ENCODE measurements around the gene RYK. TPM values are rescaled to one million over a fixed set of nuclear protein-coding genes. Genes with fewer than 3 reads are reported as not detected.
"Not testable (repeated sequence)": the region's sequence is repeated elsewhere in the genome, so short reads cannot be mapped to it uniquely, and the experiment has no call there.

Gene RYK
- total RNA-seq, 2 experiments from 2014 or later, result 18.7 to 21.0 TPM

GRCh38 chr3:134276086-134276485, 25.4 kb upstream of the RYK start:
- H3K27ac Mint-ChIP-seq, result no peak overlapping the region
- H3K27me3 Mint-ChIP-seq, result peaks cover 53% of the 10 kb centered on the region
- no peaks in the 10 kb centered on the region for H3K36me3 Mint-ChIP-seq
- no peaks in the 10 kb centered on the region for H3K4me1 Mint-ChIP-seq
- H3K4me3 Mint-ChIP-seq, result no peak overlapping the region
- DNase-seq, result no peak
- peaks cover 2% of the 10 kb centered on the region for H3K9me3 Mint-ChIP-seq

GRCh38 chr3:134275110-134275509, 24.5 kb upstream of the RYK start:
- H3K27ac Mint-ChIP-seq, DNase-seq, H3K36me3 Mint-ChIP-seq, H3K9me3 Mint-ChIP-seq, H3K4me3 Mint-ChIP-seq, H3K4me1 Mint-ChIP-seq: not testable (repeated sequence)
- H3K27me3 Mint-ChIP-seq, result peaks cover 55% of the 10 kb centered on the region

GRCh38 chr3:134274571-134274970, 23.9 kb upstream of the RYK start:
- Mint-ChIP-seq H3K9me3 (peaks cover 2% of the 10 kb centered on the region), H3K27ac (no peak overlapping the region), H3K36me3 (no peaks in the 10 kb centered on the region), H3K4me1 (no peaks in the 10 kb centered on the region), H3K27me3 (peaks cover 51% of the 10 kb centered on the region), H3K4me3 (no peak overlapping the region)
- no peak for DNase-seq

- H3K36me3 Mint-ChIP-seq, result no peaks in the 10 kb centered on the region
- H3K4me3 Mint-ChIP-seq, result no peak overlapping the region
- H3K4me1 Mint-ChIP-seq, result peaks cover 1% of the 10 kb centered on the region
- DNase-seq, result no peak
- H3K27me3 Mint-ChIP-seq, result peaks cover 64% of the 10 kb centered on the region
- no peaks in the 10 kb centered on the region for H3K9me3 Mint-ChIP-seq
- H3K27ac Mint-ChIP-seq, result no peak overlapping the region
Observed at GRCh38 chr3:134267996-134268395, 17.3 kb upstream of the RYK start.

- H3K27me3 Mint-ChIP-seq, result peaks cover 59% of the 10 kb centered on the region
- no peak overlapping the region for H3K4me3 Mint-ChIP-seq
Observed at GRCh38 chr3:134260987-134261386, 10.3 kb upstream of the RYK start.

GRCh38 chr3:134258761-134259347, 8.2 kb upstream of the RYK start:
- Mint-ChIP-seq H3K4me1 (peaks cover 31% of the 10 kb centered on the region), H3K36me3 (no peaks in the 10 kb centered on the region), H3K9me3 (no peaks in the 10 kb centered on the region), H3K4me3 (no peak overlapping the region), H3K27me3 (peaks cover 54% of the 10 kb centered on the region), H3K27ac (peak overlapping the region; percentile 1)
- no peak for DNase-seq

More at GRCh38 chr3:134260987-134261386, 10.3 kb upstream of the RYK start:
- H3K27ac Mint-ChIP-seq, result no peak overlapping the region
- H3K9me3 Mint-ChIP-seq, result no peaks in the 10 kb centered on the region
- H3K4me1 Mint-ChIP-seq, result peaks cover 18% of the 10 kb centered on the region
- no peaks in the 10 kb centered on the region for H3K36me3 Mint-ChIP-seq
- no peak for DNase-seq

- no peaks in the 10 kb centered on the region for H3K36me3 Mint-ChIP-seq
- peaks cover 37% of the 10 kb centered on the region for H3K4me1 Mint-ChIP-seq
- H3K9me3 Mint-ChIP-seq, result no peaks in the 10 kb centered on the region
- peaks cover 37% of the 10 kb centered on the region for H3K27me3 Mint-ChIP-seq
- no peak for DNase-seq
- no peak overlapping the region for H3K4me3 Mint-ChIP-seq
- no peak overlapping the region for H3K27ac Mint-ChIP-seq
Observed at GRCh38 chr3:134255404-134255803, 4.7 kb upstream of the RYK start.

- no peak for DNase-seq
- Mint-ChIP-seq H3K4me3 (peak overlapping the region; percentile 3), H3K4me1 (peaks cover 46% of the 10 kb centered on the region), H3K27ac (peak overlapping the region; percentile 18), H3K9me3 (no peaks in the 10 kb centered on the region), H3K27me3 (peaks cover 27% of the 10 kb centered on the region), H3K36me3 (peaks cover 2% of the 10 kb centered on the region)
Observed at GRCh38 chr3:134253475-134254226, 3.0 kb upstream of the RYK start.

GRCh38 chr3:134252766-134253165, 2.1 kb upstream of the RYK start:
- Mint-ChIP-seq H3K4me3 (no peak overlapping the region), H3K36me3 (peaks cover 8% of the 10 kb centered on the region), H3K4me1 (peaks cover 54% of the 10 kb centered on the region), H3K9me3 (no peaks in the 10 kb centered on the region), H3K27ac (no peak overlapping the region), H3K27me3 (peaks cover 26% of the 10 kb centered on the region)
- no peak for DNase-seq

- Mint-ChIP-seq H3K36me3 (peaks cover 11% of the 10 kb centered on the region), H3K4me1 (peaks cover 57% of the 10 kb centered on the region), H3K4me3 (peak overlapping the region; percentile 47), H3K9me3 (peaks cover 3% of the 10 kb centered on the region), H3K27me3 (peaks cover 19% of the 10 kb centered on the region), H3K27ac (peak overlapping the region; percentile 66)
- DNase-seq, result no peak
Observed at GRCh38 chr3:134251731-134252391, 1.2 kb upstream of the RYK start.

- H3K9me3 Mint-ChIP-seq, result peaks cover 6% of the 10 kb centered on the region
- H3K4me1 Mint-ChIP-seq, result peaks cover 57% of the 10 kb centered on the region
- H3K27me3 Mint-ChIP-seq, result peaks cover 7% of the 10 kb centered on the region
- DNase-seq, result peak; percentile 61
- peak overlapping the region; percentile 84 for H3K4me3 Mint-ChIP-seq
- peak overlapping the region; percentile 88 for H3K27ac Mint-ChIP-seq
- peaks cover 24% of the 10 kb centered on the region for H3K36me3 Mint-ChIP-seq
Observed at GRCh38 chr3:134249935-134250716, 533 bp downstream of the RYK start.

GRCh38 chr3:134249296-134249841, 1.3 kb downstream of the RYK start:
- H3K4me3 Mint-ChIP-seq, result peak overlapping the region; percentile 84
- peaks cover 61% of the 10 kb centered on the region for H3K4me1 Mint-ChIP-seq
- H3K36me3 Mint-ChIP-seq, result peaks cover 29% of the 10 kb centered on the region

GRCh38 chr3:134244921-134245320, 5.7 kb downstream of the RYK start:
- Mint-ChIP-seq H3K27me3 (no peaks in the 10 kb centered on the region), H3K9me3 (peaks cover 6% of the 10 kb centered on the region), H3K4me1 (peaks cover 71% of the 10 kb centered on the region), H3K27ac (no peak overlapping the region), H3K4me3 (no peak overlapping the region), H3K36me3 (peaks cover 38% of the 10 kb centered on the region)
- no peak for DNase-seq

More at GRCh38 chr3:134249296-134249841, 1.3 kb downstream of the RYK start:
- Mint-ChIP-seq H3K9me3 (peaks cover 6% of the 10 kb centered on the region), H3K27me3 (peaks cover 2% of the 10 kb centered on the region), H3K27ac (peak overlapping the region; percentile 88)
- no peak for DNase-seq

GRCh38 chr3:134242649-134243617, 7.7 kb downstream of the RYK start:
- H3K27me3 Mint-ChIP-seq, result no peaks in the 10 kb centered on the region

More at GRCh38 chr3:134242649-134243617, 7.7 kb downstream of the RYK start:
- Mint-ChIP-seq H3K4me3 (no peak overlapping the region), H3K36me3 (peaks cover 31% of the 10 kb centered on the region), H3K9me3 (peaks cover 6% of the 10 kb centered on the region), H3K4me1 (peaks cover 74% of the 10 kb centered on the region), H3K27ac (no peak overlapping the region)
- no peak for DNase-seq
